ENCODE measurements around the gene LHFPL3.
"Not testable (repeated sequence)": the region's sequence is repeated elsewhere in the genome, so short reads cannot be mapped to it uniquely, and the experiment has no call there.

- not testable (repeated sequence) for TF ChIP-seq ZFX (IDR thresholded peaks at IDR 0.05; ENCODE audit: borderline replicate concordance); CTCF (IDR thresholded peaks at IDR 0.05)
Observed at GRCh38 chr7:104281685-104282084, 46.7 kb upstream of the LHFPL3 start.
